ENCODE results near the gene KCNQ5. TPM values are rescaled to one million over a fixed set of nuclear protein-coding genes. Genes with fewer than 3 reads are reported as not detected.

KCNQ5 gene
- total and polyA plus RNA-seq, 2 of the 8 experiments (the other 6 are each of a cell fraction or from before 2014, with no cell fraction given) = 0.83 to 1.2 TPM

DNA sequence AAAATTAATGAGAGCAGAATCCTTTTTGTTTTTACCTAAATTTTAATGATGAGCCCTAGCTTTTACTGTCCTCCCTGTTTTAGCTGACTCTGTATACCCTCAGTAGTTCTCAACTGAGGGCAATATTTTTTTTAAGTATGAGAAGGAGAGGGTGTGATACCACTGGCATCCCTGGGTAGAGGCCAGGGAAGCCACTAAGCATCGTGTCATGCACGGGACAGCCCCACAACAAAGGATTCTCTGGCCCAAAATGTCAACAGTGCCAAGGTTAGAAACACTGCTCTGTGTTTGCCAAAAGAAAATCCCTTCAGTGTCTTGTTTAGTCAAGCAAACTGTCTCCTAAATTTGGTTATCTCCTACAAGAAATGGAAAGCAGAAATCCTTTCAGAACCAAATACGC is 210.4 kb downstream of the KCNQ5 start (continued):
- TF ChIP-seq, protein P1, sequence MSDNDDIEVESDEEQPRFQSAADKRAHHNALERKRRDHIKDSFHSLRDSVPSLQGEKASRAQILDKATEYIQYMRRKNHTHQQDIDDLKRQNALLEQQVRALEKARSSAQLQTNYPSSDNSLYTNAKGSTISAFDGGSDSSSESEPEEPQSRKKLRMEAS (IDR thresholded peaks at IDR 0.05) = no peak
- no peak for TF ChIP-seq TBP (IDR thresholded peaks at IDR 0.05; ENCODE audit: low read depth, low read length)

Measured in H1 (cell line).